Prostate gland (tissue), 2 donors: ENCODE measurements around the gene RFTN1. TPM values are rescaled to one million over a fixed set of nuclear protein-coding genes. Genes with fewer than 3 reads are reported as not detected.

Source experiments
- DNase-seq: peaks from one replicate; pipeline ENCODE4 v3.0.0-alpha.2; 2019; ENCODE audit warnings: low spot score
- H3K27ac ChIP-seq, 2 donors: fragments of 200-600 bp; sonication (generic); 2 replicates each; pipeline ENCODE4 v1.5.1; 2017 to 2019
- H3K27me3 ChIP-seq: fragments of 200-600 bp; sonication (generic); replicated peaks from 2 replicates; pipeline ENCODE4 v1.5.1; 2019; ENCODE audit not compliant: insufficient read depth
- H3K36me3 ChIP-seq, 2 donors: fragments of 200-600 bp; sonication (generic); 1 replicate in 1 of 2; 2 replicates in 1 of 2; pipeline versions ENCODE4 v1.5.1 to v1.8.1; 2017 to 2019
- H3K4me1 ChIP-seq: fragments of 200-600 bp; sonication (generic); replicated peaks from 2 replicates; pipeline ENCODE4 v1.5.1; 2019
- H3K4me3 ChIP-seq, 2 donors: fragments of 200-600 bp; sonication (generic); 2 replicates each; pipeline ENCODE4 v1.5.1; 2017 to 2019
- H3K9me3 ChIP-seq: fragments of 200-600 bp; sonication (generic); 2 replicates; pipeline ENCODE4 v1.5.1; 2017
- POLR2A ChIP-seq: fragments of 450-650 bp; IDR thresholded peaks from one replicate; pipeline ENCODE4 v1.6.1; 2016; ENCODE audit warnings: antibody characterized with exemption, mild to moderate bottlenecking
- POLR2AphosphoS5 ChIP-seq: sonication (generic); formaldehyde crosslinking; IDR thresholded peaks from one replicate; pipeline ENCODE4 v1.6.1; 2017; ENCODE audit warnings: antibody characterized with exemption
- WGBS: methylation state at CpG from one replicate; pipeline ENCODE4 v1.1.5; 2018; 5-methylcytosine and 5-hydroxymethylcytosine counted together
- intact Hi-C: fragments of 100-400 bp; cut with DNase I; formaldehyde crosslinking; loops from one replicate; pipeline ENCODE4 v1.14.2; 2022
- total RNA-seq, 2 donors: library from RNA; depleted of rRNA; stranded (reverse); fragments of >200 nt; gene quantifications; one replicate each; pipeline ENCODE4 v1.1.0, GENCODE V29; 2016
- TF ChIP-seq, protein P1 (sequence below), 4 experiments: fragments of 200-600 bp in 2 of 4; fragments of 450-650 bp in 2 of 4; sonication (generic) in 2 of 4; IDR thresholded peaks; 1 replicate in 3 of 4; 2 replicates in 1 of 4; pipeline ENCODE4 v1.5.1; 2016 to 2019; ENCODE audit warnings: antibody characterized with exemption in 4 of 4, mild to moderate bottlenecking in 2 of 4, moderate library complexity in 2 of 4

The RFTN1 gene
- total RNA-seq, 2 donors from 2014 or later: 7.4 to 16.1 TPM

DNA sequence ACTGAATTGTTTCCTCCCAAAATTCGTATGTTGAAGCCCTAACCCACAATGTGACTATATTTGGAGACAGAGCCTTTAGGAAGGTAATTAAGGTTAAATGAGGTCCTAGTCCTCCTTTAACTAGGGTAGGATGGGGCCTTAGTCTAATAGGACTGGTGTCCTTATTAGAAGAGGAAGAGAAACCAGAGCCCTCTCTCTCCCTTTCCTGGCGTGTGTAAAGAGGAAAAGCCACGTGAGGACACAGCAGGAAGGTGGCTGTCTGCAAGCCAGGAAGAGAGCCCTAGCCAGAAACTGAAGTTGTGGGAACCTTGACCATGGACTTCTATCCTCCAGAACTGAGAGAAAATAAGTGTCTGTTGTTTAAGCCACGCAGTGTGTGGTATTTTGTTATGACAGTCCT, 154.2 kb downstream of the RFTN1 start:
- intact Hi-C loops: no loop called here
- 64% methylated on average over 4 of the region's 4 CpGs for WGBS

DNA sequence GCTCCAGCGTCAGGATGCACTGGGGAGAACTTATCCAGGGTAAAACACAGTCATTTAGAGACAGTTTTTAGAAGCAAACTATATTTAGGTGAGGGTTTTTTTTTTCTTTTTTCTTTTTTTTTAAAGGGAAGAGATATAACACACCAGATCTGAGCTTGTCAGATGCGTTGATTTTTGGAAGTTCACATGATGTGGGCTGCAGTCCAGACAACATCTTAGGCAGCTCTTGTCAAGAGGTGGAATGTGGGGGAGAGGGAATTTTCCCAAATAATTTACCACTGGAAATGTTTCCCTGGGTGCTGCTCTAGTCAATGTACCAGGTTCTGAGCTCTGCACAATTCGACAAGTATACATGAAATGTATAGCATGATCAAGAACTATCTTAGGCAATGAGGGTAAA, 155.2 kb downstream of the RFTN1 start:
- DNase-seq: no peak
- no peaks in the 10 kb centered on the region for H3K27me3 ChIP-seq
- WGBS: 69% methylated on average over 3 of the region's 3 CpGs
- H3K4me3 ChIP-seq: no peak overlapping the region
- no peak overlapping the region for H3K27ac ChIP-seq
- intact Hi-C loops: no loop called here
- no peaks in the 10 kb centered on the region for H3K9me3 ChIP-seq
- no peaks in the 10 kb centered on the region for H3K4me1 ChIP-seq
- no peak for TF ChIP-seq POLR2A
- no peak for TF ChIP-seq POLR2AphosphoS5
- TF ChIP-seq, protein P1, sequence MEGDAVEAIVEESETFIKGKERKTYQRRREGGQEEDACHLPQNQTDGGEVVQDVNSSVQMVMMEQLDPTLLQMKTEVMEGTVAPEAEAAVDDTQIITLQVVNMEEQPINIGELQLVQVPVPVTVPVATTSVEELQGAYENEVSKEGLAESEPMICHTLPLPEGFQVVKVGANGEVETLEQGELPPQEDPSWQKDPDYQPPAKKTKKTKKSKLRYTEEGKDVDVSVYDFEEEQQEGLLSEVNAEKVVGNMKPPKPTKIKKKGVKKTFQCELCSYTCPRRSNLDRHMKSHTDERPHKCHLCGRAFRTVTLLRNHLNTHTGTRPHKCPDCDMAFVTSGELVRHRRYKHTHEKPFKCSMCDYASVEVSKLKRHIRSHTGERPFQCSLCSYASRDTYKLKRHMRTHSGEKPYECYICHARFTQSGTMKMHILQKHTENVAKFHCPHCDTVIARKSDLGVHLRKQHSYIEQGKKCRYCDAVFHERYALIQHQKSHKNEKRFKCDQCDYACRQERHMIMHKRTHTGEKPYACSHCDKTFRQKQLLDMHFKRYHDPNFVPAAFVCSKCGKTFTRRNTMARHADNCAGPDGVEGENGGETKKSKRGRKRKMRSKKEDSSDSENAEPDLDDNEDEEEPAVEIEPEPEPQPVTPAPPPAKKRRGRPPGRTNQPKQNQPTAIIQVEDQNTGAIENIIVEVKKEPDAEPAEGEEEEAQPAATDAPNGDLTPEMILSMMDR (IDR thresholded peaks at IDR 0.05): no peak
- H3K36me3 ChIP-seq: no peaks in the 10 kb centered on the region

More for the DNA sequence above, 154.2 kb downstream of the RFTN1 start:
- H3K9me3 ChIP-seq: no peaks in the 10 kb centered on the region
- H3K27me3 ChIP-seq: no peaks in the 10 kb centered on the region
- H3K4me3 ChIP-seq: no peak overlapping the region
- no peaks in the 10 kb centered on the region for H3K4me1 ChIP-seq
- TF ChIP-seq POLR2AphosphoS5 (no peak), POLR2A (no peak)
- TF ChIP-seq, protein P1 (IDR thresholded peaks at IDR 0.05): no peak
- no peak for DNase-seq
- no peaks in the 10 kb centered on the region for H3K36me3 ChIP-seq
- H3K27ac ChIP-seq: no peak overlapping the region

DNA sequence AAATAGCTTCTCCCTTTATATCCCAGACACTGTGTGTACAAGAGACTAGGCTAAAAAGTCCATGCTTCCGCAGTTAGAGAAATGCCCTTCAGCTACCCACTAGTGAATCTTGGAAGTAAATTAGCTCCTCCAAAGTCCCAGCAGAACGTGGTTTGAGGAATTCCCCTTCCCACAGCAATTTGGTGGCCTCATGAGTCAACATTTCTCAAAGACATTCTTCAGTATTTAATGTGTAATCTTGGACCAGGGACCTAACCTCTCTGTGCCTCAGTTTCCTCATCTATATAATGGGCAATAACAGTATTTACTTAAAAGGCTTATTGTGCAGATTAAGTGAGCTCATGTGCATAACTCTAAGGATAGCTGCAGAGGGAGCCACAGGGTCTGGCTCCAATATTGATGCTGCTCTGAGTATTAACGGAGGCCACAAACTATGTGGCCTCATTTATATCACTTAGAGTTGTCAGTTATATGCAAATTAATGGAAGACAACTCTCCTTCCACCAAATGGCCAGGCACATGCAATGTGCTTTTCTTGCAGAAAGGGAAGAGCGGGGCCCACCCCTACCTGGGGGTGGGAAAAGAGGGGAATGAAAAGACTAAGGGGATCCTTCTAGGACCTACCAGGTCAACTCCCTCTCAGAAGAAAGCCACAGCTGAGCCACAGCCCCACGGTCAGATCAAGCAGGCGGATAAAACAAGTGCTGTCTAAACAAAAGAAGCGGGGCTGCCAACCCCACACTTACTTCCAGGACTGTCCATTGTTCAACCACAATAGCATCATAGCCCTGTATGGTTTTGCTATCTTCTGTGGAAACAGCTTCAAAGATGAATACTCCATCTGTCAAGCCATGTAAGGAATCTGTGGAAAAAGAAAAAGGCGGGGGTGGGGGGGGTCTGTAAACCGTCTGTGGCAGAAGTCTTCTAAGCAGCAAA, 156.0 kb downstream of the RFTN1 start:
- Histone ChIP-seq H3K27me3 (no peaks in the 10 kb centered on the region), H3K9me3 (no peaks in the 10 kb centered on the region), H3K27ac (no peak overlapping the region), H3K36me3 (no peaks in the 10 kb centered on the region), H3K4me1 (no peaks in the 10 kb centered on the region), H3K4me3 (no peak overlapping the region)
- intact Hi-C loops: no loop called here
- TF ChIP-seq POLR2AphosphoS5 (no peak), POLR2A (no peak)
- TF ChIP-seq, protein P1 (IDR thresholded peaks at IDR 0.05): no peak
- WGBS: 63% methylated on average over 9 of the region's 9 CpGs
- DNase-seq: no peak

DNA sequence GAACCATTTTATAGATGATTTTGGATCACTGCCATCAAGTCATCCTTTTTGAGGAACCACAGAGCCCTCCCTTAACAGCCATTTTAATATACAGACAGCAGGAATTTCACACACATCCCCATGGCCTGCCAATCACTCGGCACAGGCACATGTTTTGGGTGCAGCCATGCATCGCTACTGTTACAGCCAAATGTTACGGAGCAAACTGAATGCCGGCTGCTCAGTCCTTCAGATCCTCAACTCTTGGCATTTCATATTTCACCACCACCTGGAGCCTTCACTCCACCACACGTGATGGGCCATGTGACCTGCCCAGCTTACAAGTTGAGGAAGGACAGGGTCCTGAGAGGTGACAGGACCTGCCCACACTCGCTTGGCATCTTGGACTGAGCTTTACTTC, 157.7 kb downstream of the RFTN1 start:
- no peaks in the 10 kb centered on the region for H3K27me3 ChIP-seq
- H3K27ac ChIP-seq: no peak overlapping the region
- 94% methylated on average over 6 of the region's 6 CpGs for WGBS
- no peaks in the 10 kb centered on the region for H3K9me3 ChIP-seq
- intact Hi-C loops: no loop called here
- no peaks in the 10 kb centered on the region for H3K36me3 ChIP-seq
- TF ChIP-seq POLR2AphosphoS5 (no peak), POLR2A (no peak)
- TF ChIP-seq, protein P1 (IDR thresholded peaks at IDR 0.05): no peak
- no peak overlapping the region for H3K4me3 ChIP-seq
- DNase-seq: no peak
- no peaks in the 10 kb centered on the region for H3K4me1 ChIP-seq

DNA sequence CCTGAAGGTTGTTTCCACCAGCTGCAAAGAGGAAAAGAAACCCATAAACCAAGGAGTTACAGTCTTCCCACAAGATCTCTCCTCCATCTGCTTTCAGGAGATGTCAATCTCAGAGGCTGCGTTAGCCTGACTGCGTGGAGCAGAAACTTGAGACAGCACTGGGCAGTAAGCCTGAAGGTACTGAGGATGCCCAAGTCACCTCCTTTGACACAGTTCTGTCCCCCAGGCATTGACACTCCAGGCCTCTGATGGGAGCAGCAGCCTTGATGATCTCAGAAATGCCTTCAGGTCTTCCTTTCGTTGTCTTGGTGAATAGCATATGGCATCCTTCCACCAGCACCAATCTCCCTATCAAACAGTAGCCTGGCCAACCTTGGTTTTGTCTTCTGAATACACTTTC, 159.2 kb downstream of the RFTN1 start:
- TF ChIP-seq POLR2AphosphoS5 (no peak), POLR2A (no peak)
- TF ChIP-seq, protein P1 (IDR thresholded peaks at IDR 0.05): no peak

More for the DNA sequence above, 159.2 kb downstream of the RFTN1 start:
- Histone ChIP-seq H3K4me3 (no peak overlapping the region), H3K36me3 (no peaks in the 10 kb centered on the region), H3K4me1 (no peaks in the 10 kb centered on the region), H3K27ac (no peak overlapping the region), H3K9me3 (no peaks in the 10 kb centered on the region), H3K27me3 (no peaks in the 10 kb centered on the region)
- 89% methylated on average over 3 of the region's 3 CpGs for WGBS
- DNase-seq: no peak
- intact Hi-C loops: no loop called here
